ENCODE measurements around the gene TSC2.

Gene TSC2

DNA sequence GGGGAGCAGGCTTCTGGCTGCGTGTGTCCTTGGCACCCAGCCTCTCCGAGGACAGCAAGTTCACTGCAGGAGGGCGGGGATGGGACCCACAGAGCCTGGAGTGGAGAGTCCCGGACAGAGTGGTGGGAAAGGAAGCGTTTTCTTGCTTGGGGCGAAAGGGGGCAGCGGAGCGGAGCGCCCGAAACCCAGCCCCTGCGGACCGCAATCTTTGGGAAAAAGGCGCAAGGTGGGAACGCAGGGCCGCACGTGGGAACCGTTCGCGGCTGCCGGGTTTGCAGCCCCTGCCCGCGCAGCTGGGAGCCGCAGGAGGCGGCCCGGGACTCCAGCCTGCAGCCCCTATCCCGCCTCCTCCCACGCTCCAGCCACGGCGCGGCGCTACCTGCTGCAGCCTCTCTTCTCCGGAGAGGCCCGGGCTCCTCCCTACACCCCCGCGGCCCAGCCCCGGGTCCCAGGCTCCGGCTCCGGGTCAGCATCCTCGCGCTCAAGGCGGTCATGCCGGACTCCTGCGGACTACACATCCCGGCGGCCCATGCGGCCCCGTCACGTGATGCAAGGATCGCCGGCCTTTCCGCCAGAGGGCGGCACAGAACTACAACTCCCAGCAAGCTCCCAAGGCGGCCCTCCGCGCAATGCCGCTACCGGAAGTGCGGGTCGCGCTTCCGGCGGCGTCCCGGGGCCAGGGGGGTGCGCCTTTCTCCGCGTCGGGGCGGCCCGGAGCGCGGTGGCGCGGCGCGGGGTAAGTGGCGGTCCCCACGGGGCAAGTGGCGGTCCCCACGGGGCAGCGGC lies at the start of gene TSC2, which contains the start of gene NTHL1:
Gene TSC2, plus strand, starts transcription at position 656 of the 786 bp plus-strand sequence. CDS start 631 bp downstream, outside the sequence.
Gene NTHL1, minus strand, starts transcription at position 505 of the 786 bp plus-strand sequence. Its CDS starts 11 bp downstream, at position 494.
- peak; percentile 93 for DNase-seq

DNA sequence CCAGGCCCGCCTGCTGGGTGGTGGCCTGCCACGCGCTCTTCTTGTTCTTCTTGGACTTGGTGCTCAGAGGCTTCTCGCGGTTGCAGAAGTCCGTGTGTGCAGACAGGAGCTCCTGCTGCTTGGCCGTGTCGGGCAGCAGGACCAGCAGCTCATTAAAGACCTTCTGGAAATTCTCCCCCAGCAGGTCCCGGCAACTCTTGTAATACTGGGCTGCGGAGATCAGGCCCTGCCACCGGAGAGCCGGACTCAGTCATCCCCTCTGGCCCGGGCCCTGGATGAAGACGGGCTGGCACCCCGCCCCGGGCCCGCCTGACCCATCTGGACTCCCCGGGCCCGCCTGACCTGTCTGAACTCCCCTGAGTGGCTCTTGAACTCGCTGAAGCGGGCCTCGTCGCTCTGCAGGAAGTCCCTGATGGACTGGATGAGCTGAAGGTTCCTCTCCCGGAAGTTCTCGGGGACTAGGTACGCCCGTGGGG lies 49.4 kb upstream of the TSC2 start:
- no peak for DNase-seq

DNA sequence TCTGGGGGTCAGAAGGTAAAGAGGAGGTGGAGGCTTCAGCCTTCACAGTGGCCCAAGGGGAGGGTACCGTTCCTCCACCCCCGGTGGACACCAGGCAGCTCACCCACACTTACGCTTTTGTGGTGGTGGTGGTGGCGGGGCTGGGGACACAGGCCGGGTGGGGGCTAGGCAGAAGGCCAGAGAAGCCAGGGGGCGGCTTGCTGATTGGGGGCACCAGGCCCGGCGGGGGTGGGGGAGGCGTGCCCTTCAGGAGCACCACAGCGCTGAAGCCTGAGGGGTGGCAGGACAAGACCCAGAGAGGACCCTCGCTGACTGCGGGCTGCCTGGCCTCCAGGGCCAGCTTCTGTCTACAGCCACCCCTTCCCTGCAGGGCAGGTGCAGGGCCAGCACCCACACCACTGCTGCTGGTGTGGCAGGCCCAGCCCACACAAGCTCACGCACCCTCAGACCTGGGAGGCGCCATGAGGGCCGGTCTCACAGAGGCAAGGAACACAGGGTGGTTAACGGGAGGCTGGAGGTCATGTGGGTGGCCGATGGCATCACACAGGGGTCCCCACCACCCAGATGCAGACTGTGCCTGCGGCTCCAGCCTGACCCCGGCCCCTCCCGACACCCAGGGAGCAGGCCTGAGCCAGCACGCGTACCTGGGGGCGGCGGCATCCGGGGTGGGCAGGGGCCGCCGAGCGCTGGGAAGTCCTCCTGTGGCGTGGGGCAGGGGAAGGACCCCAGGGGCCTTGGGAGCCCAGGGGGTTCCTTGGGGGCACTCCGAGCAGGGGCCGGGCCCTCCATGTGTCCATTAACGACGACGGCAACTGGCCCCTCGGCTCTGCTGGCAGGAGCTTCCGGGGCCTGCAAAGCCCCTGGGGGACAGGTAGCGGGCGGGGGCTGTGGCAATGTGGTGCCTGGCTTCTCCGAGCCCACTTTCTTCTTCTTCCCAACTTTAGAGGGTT lies 48.7 kb upstream of the TSC2 start:
- no peak for DNase-seq

DNA sequence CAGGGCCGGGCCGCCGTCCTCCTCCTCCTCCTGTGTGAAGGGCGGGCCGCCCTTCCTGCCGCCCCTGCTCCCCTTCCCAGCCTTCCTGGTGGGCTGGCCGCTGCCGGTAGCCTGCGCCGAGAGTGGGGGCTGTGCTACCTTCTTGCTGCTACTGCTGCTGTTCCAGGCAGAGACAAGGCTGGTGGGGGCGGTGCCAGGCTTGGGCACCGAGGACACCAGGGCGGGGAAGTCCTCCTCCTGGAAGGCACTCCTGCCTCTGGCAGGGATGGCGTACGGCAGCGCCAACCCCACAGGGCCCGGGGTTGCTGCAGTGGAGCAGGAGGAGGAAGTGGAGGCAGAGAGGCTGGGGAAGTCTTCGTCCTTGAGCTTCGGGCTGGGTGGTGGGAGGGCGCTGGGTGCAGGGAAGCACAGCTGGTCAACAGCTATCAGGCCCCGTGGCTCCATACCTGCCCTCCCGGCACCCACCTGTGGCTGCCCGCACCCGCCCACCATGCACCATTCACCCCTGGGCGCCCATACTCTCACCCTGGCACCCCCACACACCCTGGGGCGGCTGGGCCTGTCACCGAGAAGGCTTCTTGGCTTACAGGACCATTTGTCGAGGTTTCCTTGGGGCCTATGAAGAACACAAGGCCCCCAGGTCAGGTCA lies 47.8 kb upstream of the TSC2 start:
- no peak for DNase-seq

DNA sequence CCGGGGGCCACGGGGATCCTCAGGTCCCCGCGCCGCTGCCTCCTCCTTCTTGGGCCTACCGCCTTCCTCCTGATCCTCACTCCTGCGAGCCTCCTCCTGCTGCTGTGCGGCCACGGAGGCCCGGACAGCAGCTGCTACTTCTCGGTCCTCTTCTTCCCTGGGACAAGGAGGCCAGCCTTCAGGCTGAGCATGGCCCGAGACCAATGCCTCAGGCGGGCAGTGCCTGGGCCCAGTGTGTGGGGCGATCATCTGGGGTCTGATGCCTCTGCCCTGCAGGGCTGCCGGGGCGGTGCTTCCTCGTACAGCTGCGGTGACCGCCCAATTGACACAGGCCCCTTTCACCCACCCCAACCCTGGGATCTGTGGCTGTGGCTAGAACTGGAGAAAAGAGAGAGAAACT lies 46.8 kb upstream of the TSC2 start:
- DNase-seq: no peak

DNA sequence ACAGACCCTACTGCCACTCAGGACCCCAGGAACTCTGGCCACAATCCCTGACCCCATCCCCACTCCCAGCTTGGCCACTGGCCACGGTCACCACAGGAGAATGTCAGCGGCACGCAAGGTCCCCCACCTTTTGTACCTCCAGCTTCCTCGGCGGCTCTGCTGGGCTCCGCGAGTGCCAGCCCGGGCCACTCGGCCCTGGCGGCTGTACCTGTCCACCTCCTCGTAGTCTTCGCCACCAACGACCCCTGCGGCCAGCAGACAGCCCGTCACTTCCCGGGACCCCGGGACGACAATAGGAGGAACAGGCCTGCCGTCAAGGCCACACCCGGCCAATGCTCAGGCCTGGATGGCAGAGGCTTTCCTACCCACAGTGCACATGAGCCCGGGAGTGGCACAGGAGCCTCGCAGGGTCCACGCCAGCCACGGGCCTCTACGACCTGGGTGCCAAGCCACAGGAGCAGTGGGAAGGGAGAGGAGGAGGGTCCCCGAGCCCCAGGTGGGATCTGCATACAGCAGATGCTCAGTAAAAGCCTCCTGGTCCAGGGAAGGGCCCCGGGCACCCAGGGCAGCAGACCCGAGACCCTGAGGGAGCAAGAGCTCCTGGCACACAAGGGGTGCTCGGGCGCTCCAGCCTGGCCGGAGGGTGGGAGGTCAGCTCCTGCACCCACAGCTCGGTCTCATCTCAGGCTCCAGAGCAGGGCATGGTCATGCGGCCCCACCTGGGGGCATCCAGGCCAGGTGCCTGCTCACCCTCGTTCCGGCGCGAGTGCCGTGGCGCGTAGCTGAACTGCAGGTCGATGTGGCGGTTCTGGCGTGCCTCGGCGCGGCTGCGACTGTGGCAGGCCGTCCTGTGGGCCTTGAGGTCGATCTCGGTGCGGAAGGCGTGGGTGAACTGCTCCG lies 46.1 kb upstream of the TSC2 start:
- no peak for DNase-seq

DNA sequence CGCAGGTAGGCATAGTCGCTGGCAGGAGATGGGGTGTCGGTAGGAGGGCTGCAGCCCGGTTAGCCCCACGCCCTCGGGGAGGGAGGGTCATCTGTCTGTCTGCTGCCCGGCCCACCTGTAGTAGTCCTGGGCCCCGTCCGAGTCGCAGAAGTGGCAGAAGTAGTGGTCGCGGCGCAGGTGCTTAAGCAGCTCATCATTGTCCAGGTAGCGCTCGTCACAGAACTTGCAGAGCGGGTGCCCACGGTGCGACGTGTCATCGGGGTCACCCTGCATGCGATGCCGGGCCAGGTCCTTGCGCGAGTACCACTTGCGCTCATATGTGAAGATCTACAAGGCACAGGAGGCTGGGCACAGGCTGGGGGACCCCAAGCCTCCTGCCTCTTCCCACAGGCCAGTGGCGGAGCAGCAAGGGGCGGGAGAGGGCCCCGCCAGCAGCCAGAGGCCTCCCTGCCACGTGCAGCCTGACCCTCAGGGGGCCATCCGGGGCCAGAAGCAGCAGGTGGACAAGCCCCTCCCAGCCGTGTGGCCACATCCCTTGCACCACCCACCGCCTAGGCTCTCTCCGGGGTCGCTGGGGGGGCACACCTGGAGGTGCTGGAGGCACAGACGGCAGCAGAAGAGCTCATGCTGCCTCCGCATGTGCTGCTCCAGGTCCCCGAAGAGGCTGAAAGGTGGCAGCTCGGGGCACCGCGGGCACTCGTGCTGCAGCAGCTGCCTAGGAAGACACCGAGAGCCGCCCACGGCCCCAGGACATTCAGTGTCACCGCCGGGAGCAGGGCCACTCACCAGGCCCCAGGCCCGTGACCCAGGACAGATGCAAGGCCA lies 45.2 kb upstream of the TSC2 start:
- DNase-seq: no peak

DNA sequence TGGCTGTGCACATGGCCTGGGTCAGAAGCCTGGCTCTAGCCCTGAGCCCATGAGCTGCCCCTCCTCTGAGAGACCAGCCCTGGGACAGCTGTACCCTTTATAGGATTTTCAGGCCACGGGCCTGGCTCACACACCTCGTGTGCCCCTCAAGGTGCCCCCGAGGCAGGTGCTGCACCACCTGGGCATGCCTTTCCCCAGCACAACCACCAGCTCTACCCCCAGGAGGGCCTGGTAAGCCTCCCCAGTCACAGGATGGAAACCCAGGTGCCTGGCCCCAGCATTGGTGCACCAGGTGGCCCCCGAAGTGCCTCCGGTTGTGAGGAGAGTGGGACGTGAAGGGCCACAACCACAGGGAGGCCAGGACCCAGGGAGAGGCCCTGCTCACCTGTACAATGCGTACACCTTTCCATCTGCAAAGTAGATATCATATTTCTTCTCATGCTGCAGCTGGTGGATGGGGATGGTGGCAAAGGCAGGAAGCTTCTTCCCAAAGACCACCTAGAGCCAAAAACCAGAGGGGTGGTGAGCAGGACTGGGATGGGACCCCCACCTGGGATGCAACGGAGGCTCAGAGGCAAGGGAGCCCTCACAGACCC lies 44.5 kb upstream of the TSC2 start:
- DNase-seq: no peak

DNA sequence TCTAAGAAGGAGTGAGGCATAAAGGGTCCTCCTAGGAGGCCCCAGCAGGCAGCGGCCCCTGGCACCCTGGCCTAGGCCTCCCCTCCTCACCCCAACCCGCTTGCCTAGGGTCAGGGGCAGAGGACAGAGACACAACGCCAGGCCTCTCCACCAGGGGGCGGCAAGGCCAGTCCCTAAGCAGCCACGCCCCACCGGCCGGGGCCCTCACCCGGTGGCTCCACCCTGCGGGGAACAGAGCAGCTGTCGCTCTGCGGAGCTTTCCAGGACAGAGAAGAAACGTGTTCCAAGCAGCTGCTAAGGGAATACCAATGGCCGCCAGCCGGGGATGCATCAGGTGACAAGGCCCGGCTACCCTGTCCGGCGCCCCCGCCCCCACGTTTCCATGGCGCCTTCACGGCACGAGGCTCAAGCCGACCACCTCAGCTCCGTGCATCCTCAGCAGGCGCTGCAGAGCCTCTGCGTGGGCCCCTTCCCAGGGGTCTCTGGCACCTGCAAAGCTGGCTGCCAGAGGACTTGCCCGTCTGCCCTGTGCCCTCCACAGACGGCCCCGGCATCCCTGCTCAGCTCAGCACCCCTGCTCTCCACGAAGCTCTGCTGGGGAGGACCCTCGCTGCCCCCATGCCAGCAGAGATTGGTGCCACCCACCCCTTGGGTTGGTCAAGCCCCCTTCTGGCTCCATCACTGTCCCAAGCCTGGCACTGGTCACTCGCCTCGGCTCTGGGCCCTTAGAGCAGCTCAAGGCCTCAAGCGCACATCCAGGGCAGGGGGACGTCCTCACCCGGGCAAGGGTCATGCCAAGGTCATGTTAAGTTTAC lies 43.8 kb upstream of the TSC2 start:
- peak; percentile 87 to 88 for DNase-seq

DNA sequence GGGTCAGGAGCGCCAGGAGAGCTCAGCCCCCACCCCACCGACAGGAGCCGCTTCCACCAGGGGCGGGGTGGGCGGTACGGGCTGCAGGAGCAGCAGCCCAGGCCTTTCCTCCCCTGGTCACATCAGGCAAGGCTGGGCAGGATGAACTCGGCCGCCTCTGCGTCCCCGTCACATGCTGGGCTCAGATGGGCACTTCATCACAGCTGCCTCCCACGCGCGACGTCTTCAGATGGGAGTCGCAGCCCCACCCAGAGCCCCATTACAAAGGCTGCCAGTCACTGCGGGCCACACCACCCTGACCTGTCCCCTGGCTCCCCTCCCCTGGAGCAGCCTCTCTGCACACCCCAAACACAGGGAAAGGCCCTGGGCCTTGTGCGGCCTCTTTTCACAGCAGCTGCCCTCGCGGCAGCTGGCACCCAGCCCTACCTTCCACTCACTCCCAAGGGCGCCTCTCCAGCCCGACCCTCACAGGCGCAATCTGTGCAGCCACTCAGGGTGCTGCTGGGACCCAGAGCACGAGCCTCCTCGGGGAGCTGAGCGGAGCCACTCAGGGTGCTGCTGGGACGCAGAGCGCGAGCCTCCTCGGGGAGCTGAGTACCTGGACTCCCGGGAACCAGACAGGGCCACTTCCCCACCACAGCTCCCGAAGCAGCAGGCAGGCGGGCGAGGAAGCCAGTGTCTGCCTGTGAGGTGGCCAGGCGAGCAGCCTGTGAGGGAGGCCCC lies 42.8 kb upstream of the TSC2 start:
- no peak for DNase-seq

DNA sequence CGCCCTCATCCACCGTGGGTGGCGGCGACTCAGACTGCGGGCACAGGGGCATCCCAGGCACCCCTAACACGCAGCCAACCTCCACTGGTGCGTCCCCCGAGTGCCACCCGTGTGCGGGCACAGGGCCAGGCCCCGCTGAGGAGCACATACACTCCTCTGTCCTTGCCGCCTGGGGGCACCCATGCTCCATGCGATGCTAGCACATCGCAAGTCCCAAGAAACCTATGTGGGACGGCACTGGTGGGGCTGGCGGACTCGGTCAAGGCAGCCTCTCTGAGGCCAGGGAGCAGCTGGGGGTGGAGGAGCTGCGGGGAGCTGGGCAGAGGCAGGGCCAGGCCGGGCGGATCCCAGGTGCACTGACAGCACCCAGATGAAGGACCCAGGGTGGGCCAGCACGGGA lies 42.1 kb upstream of the TSC2 start:
- no peak for DNase-seq

DNA sequence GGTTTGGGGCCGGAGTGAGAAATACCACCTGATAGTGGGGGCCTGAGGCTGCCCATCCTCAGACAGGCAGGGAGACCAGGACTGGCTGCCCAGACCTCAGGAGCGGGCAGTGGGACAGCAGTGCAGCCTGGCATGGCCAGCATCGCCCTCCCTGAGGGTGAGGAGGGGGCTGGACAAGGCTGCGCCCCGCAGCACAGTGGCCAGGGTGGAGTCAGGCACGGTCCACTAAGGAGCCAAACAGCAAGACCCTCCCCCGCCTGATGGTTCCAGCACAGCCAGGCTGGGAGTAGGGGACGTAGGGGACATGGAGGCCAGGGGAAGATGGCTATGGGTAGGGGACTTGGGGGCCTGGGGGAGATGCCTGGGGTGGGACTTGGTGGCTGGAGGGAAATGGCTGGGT lies 41.5 kb upstream of the TSC2 start:
- no peak for DNase-seq

DNA sequence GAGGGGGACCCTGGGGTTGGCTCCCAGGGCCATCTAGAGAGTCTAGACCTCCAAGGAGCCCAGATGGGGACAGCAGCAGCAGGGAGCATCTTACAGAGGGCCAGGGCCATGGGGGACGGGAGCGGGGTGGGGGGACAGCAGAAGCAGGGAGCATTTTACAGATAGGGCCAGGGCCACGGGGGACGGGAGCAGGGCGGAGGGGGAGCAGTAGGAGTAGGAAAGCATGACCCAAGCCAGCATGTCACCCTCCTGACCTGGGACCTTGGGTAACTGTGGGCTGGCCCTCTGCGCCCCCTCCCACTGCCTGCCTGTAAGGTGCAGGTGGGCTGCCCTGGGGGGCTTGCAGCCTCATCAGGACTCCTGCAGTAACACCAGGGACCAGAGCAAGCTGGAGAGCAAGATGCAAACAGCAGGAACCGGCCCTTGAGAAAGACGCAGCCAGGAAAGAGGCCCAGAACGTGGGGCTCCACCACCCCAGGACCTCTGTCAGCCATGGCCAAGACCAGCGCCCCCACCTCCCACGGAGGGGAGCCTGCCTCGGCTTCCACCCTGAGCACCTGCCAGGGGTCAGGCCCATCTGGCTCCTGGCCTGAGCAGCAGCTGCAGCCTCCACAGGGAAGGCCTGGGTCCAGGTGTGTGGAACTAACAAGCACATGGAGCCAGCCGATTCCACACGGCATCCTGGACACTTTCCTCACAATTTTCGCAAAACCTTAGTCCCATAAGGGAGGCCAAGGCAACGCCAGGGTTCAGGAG lies 40.5 kb upstream of the TSC2 start:
- DNase-seq: no peak

DNA sequence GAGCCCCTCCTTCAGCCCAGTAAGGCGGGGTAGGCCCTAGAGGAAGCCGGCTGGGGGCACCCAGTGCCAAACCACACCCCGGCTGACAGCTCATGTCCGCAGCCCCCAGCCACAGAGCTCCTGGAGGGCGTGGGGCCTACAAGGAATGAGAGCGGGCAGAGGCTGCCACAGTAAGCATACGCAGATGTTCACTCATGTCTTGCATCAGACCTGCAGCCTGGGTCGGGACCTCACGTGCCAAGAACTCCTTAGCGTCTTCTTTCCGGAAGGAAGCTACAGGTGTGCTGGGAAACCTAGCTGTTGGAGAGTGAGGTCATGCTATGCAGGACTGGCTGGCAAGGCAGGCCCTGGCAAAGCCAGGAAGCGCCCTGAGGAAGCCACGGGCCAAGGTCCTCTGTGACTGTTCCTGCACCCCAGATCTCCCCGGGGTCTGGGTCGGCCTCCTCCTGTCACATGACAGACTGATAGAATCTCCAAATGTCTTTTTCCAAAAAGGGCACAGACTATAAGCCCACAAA lies 39.7 kb upstream of the TSC2 start:
- DNase-seq: no peak

DNA sequence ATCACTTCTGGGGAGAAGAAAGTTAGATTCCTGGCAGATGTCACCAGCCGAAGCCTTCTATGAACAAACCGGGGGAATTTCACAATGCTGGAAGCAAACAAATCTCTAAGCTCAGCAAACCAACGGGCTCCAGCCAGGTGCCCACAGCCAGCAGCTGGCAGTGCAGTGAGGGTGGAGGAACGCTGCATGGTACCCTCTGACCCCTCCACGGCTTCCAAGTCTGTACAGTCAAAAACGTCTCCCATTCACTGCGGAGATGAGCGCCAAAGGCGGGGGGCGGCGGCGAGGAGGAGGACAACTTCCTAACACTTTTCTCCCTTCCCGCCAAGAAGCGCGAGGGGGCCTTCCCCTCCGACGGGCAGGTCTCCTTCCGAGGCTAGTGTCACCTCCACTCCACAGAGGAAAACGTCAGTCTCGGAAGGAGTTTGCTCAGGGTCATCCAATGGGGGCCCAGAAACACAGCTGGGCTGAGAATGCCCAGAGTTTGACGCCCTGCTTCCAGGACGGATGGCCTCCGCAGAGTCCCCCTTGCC lies 39.1 kb upstream of the TSC2 start:
- DNase-seq: no peak

DNA sequence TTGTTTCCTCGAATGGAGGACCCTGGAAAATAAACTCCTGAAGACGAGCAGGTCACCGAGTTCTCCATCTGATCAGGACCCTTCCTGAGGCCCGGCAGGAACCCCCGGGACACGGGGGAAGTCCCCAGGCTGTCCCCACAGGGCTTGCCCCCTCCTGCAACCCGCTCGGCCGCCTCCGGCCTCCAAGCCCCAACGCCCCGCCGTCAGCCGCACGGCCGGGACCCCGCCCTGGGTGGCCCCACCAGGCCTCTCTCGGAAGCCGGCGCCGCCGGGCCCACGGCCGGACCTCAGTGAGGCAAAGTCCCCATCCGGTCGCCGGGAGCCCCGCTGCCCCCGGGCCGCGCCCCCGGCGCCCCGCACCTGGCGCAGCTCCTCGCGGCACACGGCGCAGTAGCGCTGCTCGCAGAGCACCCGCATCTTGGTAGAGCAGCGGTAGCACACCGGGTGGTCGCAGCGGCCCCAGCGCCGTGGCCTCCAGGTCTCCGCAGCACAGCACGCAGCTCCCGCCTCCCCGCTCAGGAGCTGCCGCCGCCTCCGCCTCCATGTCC lies 38.5 kb upstream of the TSC2 start:
- DNase-seq: no peak

DNA sequence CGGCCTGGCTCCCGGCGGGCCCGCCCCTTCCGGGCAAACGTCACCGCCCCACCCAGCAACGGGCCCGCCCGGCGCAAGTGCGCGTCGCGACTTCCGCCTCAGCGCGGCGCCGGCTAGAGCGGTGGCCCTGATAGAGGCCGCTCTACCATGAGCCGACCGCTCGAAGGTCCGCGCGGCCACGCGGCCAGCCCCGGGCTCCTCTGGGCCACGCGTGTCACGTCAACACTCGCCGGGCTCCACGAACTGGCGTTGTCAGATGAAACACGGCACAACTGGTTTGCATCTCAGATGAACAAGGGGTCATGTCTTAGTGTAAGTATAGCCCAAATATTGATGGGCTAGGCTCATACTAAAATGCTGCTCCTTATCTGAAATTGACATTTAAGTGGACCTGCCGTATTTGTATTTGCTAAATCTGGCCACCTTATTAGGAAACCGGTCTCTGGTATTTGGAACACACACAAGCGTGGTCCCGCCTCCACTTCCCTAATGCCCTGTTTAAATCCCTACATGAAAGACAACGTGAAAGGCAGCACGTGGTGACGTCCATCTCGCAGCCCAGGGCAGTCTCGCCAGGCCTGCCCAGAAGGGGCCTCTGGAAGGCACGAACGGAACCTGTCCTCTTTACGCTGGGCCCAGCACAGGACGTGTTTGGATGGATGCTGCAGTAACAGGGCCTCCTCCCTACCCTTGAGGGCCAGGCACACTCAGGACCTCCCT lies 37.8 kb upstream of the TSC2 start, which contains the start of gene ZNF598:
Gene ZNF598, minus strand, starts transcription at position 31 of the 720 bp plus-strand sequence.
- peak; percentile 83 to 86 for DNase-seq
